Measurements from ENCODE around the gene EXOSC7. TPM values are rescaled to one million over a fixed set of nuclear protein-coding genes. Genes with fewer than 3 reads are reported as not detected.
A peak's percentile ranks its signal among the peaks of the same experiment; 100 is the strongest.

The EXOSC7 gene
- total RNA-seq, 1 experiment from 2014 or later, result 88.7 TPM

- no peak for TF ChIP-seq CTCF (conservative IDR thresholded peaks at IDR 0.05)
- Histone ChIP-seq H3K56ac (ENCODE audit: insufficient read length, low read depth, low read length) (no peak overlapping the region), H3K79me2 (ENCODE audit: insufficient read depth, low read length) (no peaks in the 10 kb centered on the region), H3K4ac (ENCODE audit: low read depth, low read length) (no peak overlapping the region), H2AK5ac (ENCODE audit: insufficient read length, low read length) (no peak overlapping the region), H4K8ac (replicated peaks; ENCODE audit: insufficient read length, low read depth, low read length) (no peak overlapping the region), H3K4me1 (ENCODE audit: insufficient read depth, low read length) (no peaks in the 10 kb centered on the region), H3K23ac (ENCODE audit: insufficient read length, low read depth, low read length) (no peak overlapping the region), H3K9ac (ENCODE audit: extremely low read depth, insufficient read length, low read length) (no peak overlapping the region), H3K27ac (ENCODE audit: insufficient read length, low read depth, low read length) (no peak overlapping the region), H3T11ph (ENCODE audit: low read length) (no peak overlapping the region), H3K4me2 (ENCODE audit: insufficient read depth, insufficient read length, low read length) (no peak overlapping the region), H2BK120ac (ENCODE audit: low read depth, low read length, poor library complexity, severe bottlenecking) (no peak overlapping the region), H2BK20ac (ENCODE audit: low read depth, low read length, poor library complexity, severe bottlenecking) (no peak overlapping the region), H3K79me1 (ENCODE audit: insufficient read depth, low read depth, low read length, poor library complexity, severe bottlenecking) (no peaks in the 10 kb centered on the region), H2BK5ac (ENCODE audit: insufficient read length, low read length) (no peak overlapping the region), H3K23me2 (ENCODE audit: insufficient read length, low read depth, low read length, poor library complexity, severe bottlenecking) (no peaks in the 10 kb centered on the region), H4K91ac (ENCODE audit: insufficient read length, low read depth, low read length) (no peak overlapping the region), H4K20me1 (ENCODE audit: control insufficient read depth, insufficient read depth, insufficient read length) (no peaks in the 10 kb centered on the region), H2BK12ac (ENCODE audit: insufficient read length, low read depth, low read length) (no peak overlapping the region), H3K9me3 (ENCODE audit: control insufficient read depth, low read depth, low read length) (no peaks in the 10 kb centered on the region), H3K27me3 (ENCODE audit: insufficient read depth, low read length) (no peaks in the 10 kb centered on the region), H2AFZ (ENCODE audit: low read length) (no peak overlapping the region), H3K14ac (ENCODE audit: insufficient read depth, low read length) (no peak overlapping the region), H3K18ac (ENCODE audit: insufficient read length, low read depth, low read length) (no peak overlapping the region), H2BK15ac (ENCODE audit: low read depth, low read length) (no peak overlapping the region), H4K5ac (ENCODE audit: insufficient read length, low read depth, low read length) (no peak overlapping the region)
- Mint-ChIP-seq H3K27me3 (ENCODE audit: low read depth) (peaks cover 2% of the 10 kb centered on the region; the same call in 1 of the 2 replicates), H3K4me3 (no peak overlapping the region), H3K27ac (peak overlapping the region in 1 of 3 experiments; percentile 63; a peak in 2 of 7 replicates), H3K36me3 (ENCODE audit: insufficient read depth in 1 of 3, low read depth in 3 of 3) (peaks cover 8 to 9% (median 9%) of the 10 kb centered on the region in 3 experiments), H3K9me3 (no peaks in the 10 kb centered on the region), H3K4me1 (peaks cover 16 to 20% of the 10 kb centered on the region in 2 experiments)
- no peak for DNase-seq
- WGBS (ENCODE audit: extremely low coverage, insufficient read length, low lambda C conversion rate), result no CpG with 5 or more reads among the region's 5 CpGs
Measured at GRCh38 chr3:45017821-45018220, 41.8 kb downstream of the EXOSC7 start.
